CD4-positive, alpha-beta T cell (primary cell): ENCODE data around the gene FAM83E. TPM values are rescaled to one million over a fixed set of nuclear protein-coding genes. Genes with fewer than 3 reads are reported as not detected.
A peak's percentile ranks its signal among the peaks of the same experiment; 100 is the strongest.

Source experiments
- ATAC-seq: fragments of 200-7000 bp; cut with Tn5 transposase; one replicate; pipeline ENCODE4 v1.10.0; 2022; ENCODE audit warnings: mild to moderate bottlenecking; ENCODE audit not compliant: poor library complexity
- CTCF ChIA-PET: fragments of 350-600 bp; sonication (Branson Sonifier 250); formaldehyde crosslinking; loops from one replicate; lab custom pipeline; 2021; ENCODE audit warnings: antibody characterized with exemption, inconsistent platforms; lab: Charles Lee
- POLR2A ChIA-PET: fragments of 350-600 bp; sonication (Branson Sonifier 250); formaldehyde crosslinking; loops from one replicate; lab custom pipeline; 2021; ENCODE audit warnings: antibody characterized with exemption, inconsistent platforms; lab: Charles Lee
- DNase-seq, 14 experiments: peaks; one replicate each; pipeline ENCODE4 v3.0.0-alpha.2; 2013 to 2020; ENCODE audit warnings: mixed read lengths in 2 of 14
- H3K27ac ChIP-seq, 2 donors: one replicate each; pipeline versions ENCODE4 v1.5.1 to v1.7.0; 2013; ENCODE audit warnings: low read length in 2 of 2, low read depth in 1 of 2, mild to moderate bottlenecking in 1 of 2
- H3K27me3 ChIP-seq, 2 experiments: 1 replicate in 1 of 2; 2 replicates in 1 of 2; pipeline versions ENCODE4 v1.6.1 to v1.7.0; 2013; ENCODE audit warnings: low read length in 2 of 2, control low read depth in 1 of 2, mild to moderate bottlenecking in 1 of 2, moderate library complexity in 1 of 2; ENCODE audit not compliant: insufficient read depth in 2 of 2, control insufficient read depth in 1 of 2
- H3K36me3 ChIP-seq: one replicate; pipeline ENCODE4 v1.6.1; 2013; ENCODE audit warnings: low read length, control low read depth; ENCODE audit not compliant: insufficient read depth
- H3K4me1 ChIP-seq: one replicate; pipeline ENCODE4 v1.6.1; 2013; ENCODE audit warnings: low read length, control low read depth; ENCODE audit not compliant: insufficient read depth
- H3K4me3 ChIP-seq: one replicate; pipeline ENCODE4 v1.5.1; 2013; ENCODE audit warnings: mild to moderate bottlenecking, low read length, moderate library complexity
- H3K9me3 ChIP-seq, 2 experiments: 1 replicate in 1 of 2; 2 replicates in 1 of 2; pipeline versions ENCODE4 v1.6.1 to v1.7.0; 2013; ENCODE audit warnings: low read length in 2 of 2, mild to moderate bottlenecking in 2 of 2, control low read depth in 1 of 2, moderate library complexity in 1 of 2; ENCODE audit not compliant: control insufficient read depth in 1 of 2, insufficient read depth in 1 of 2
- H3K27ac Mint-ChIP-seq: one replicate; pipeline ENCODE4 v1.8.0; 2020; ENCODE audit warnings: mixed read lengths
- H3K27me3 Mint-ChIP-seq: one replicate; pipeline ENCODE4 v1.8.0; 2021; ENCODE audit warnings: mixed read lengths
- H3K36me3 Mint-ChIP-seq: one replicate; pipeline ENCODE4 v1.8.0; 2021; ENCODE audit warnings: low read depth, mixed read lengths
- H3K4me1 Mint-ChIP-seq: one replicate; pipeline ENCODE4 v1.8.0; 2021; ENCODE audit warnings: low read depth, mixed read lengths
- H3K4me3 Mint-ChIP-seq: one replicate; pipeline ENCODE4 v1.8.0; 2020; ENCODE audit warnings: mild to moderate bottlenecking, mixed read lengths
- H3K9me3 Mint-ChIP-seq: one replicate; pipeline ENCODE4 v1.8.0; 2020; ENCODE audit warnings: mixed read lengths
- CTCF ChIP-seq: fragments of 200-600 bp; IDR thresholded peaks from one replicate; pipeline ENCODE4 v1.8.0; 2022; ENCODE audit warnings: antibody characterized with exemption, mild to moderate bottlenecking
- intact Hi-C, 2 experiments: fragments of 100-400 bp; cut with DNase I in 1 of 2; cut with micrococcal nuclease in 1 of 2; formaldehyde crosslinking; loops; one replicate each; pipeline versions ENCODE4 v1.15.1 to v1.9.0; 2023 to 2025; cut with DNase I, micrococcal nuclease
- total RNA-seq, 174 experiments: library from RNA in 2 of 174; stranded (reverse) in 2 of 174; gene quantifications; one replicate each; pipeline ENCODE4 v1.2.3 and lab custom pipeline; 2021 to 2026

The FAM83E gene
- total RNA-seq, 2 experiments from 2014 or later: 1.6 to 2.6 TPM

- CTCF ChIA-PET: no interaction called here
- POLR2A ChIA-PET: interaction anchor here (0.9 to 1.2 kb wide), 2 partner anchors 9 to 24 kb away, joined by 3 read pairs; partner anchors contain the start of genes RPL18 and SPHK2
- H3K4me1 ChIP-seq: peaks cover 61% of the 10 kb centered on the region
- H3K4me3 ChIP-seq: no peak overlapping the region
- Mint-ChIP-seq H3K4me3 (peak overlapping the region; percentile 5), H3K27me3 (no peaks in the 10 kb centered on the region), H3K4me1 (peaks cover 53% of the 10 kb centered on the region), H3K27ac (peak overlapping the region; percentile 1), H3K36me3 (no peaks in the 10 kb centered on the region), H3K9me3 (no peaks in the 10 kb centered on the region)
- DNase-seq (no peak), ATAC-seq (no peak)
- intact Hi-C loops: no loop called here
- no peaks in the 10 kb centered on the region for H3K36me3 ChIP-seq
- no peaks in the 10 kb centered on the region for H3K27me3 ChIP-seq
- H3K27ac ChIP-seq: no peak overlapping the region
- H3K9me3 ChIP-seq: no peaks in the 10 kb centered on the region
- no peak for TF ChIP-seq CTCF
These were observed 28.0 kb upstream of the FAM83E start for GRCh38 chr19:48642862-48643261.

- CTCF ChIA-PET: interaction anchor here (0.9 kb wide), 1 partner anchor 154 kb away, joined by 4 read pairs; no protein-coding TSS in a partner anchor
- no peaks in the 10 kb centered on the region for H3K36me3 Mint-ChIP-seq
- H3K27me3 ChIP-seq: no peaks in the 10 kb centered on the region
- H3K27ac ChIP-seq: no peak overlapping the region
- H3K36me3 ChIP-seq: no peaks in the 10 kb centered on the region
- H3K27me3 Mint-ChIP-seq: no peaks in the 10 kb centered on the region
- peaks cover 48% of the 10 kb centered on the region for H3K4me1 Mint-ChIP-seq
- H3K4me3 ChIP-seq: no peak overlapping the region
- H3K4me3 Mint-ChIP-seq: no peak overlapping the region
- no peaks in the 10 kb centered on the region for H3K9me3 Mint-ChIP-seq
- POLR2A ChIA-PET: interaction anchor here (0.6 kb wide), 1 partner anchor 24 kb away, joined by 4 read pairs; no protein-coding TSS in a partner anchor
- no peaks in the 10 kb centered on the region for H3K9me3 ChIP-seq
- no peak overlapping the region for H3K27ac Mint-ChIP-seq
- TF ChIP-seq CTCF: no peak
- intact Hi-C loops: no loop called here
- H3K4me1 ChIP-seq: peaks cover 54% of the 10 kb centered on the region
- DNase-seq (no peak), ATAC-seq (no peak)
These were observed 27.0 kb upstream of the FAM83E start for GRCh38 chr19:48641850-48642249.

GRCh38 chr19:48639483-48640375, 24.9 kb upstream of the FAM83E start:
- Mint-ChIP-seq H3K36me3 (peaks cover 13% of the 10 kb centered on the region), H3K27ac (peak overlapping the region; percentile 97), H3K9me3 (no peaks in the 10 kb centered on the region), H3K4me3 (peak overlapping the region; percentile 26), H3K27me3 (no peaks in the 10 kb centered on the region), H3K4me1 (peaks cover 40% of the 10 kb centered on the region)
- peaks cover 43% of the 10 kb centered on the region for H3K4me1 ChIP-seq
- ATAC-seq (no peak), DNase-seq (peak in 4 of 14 experiments; percentile 36 to 62 (median 41))
- no peaks in the 10 kb centered on the region for H3K9me3 ChIP-seq
- no peak overlapping the region for H3K27ac ChIP-seq
- H3K27me3 ChIP-seq: no peaks in the 10 kb centered on the region
- no peak for TF ChIP-seq CTCF
- intact Hi-C loops: loop anchor here (2.0 to 10.0 kb wide), 5 partner anchors 38 to 1235 kb away; partner anchors contain the start of genes AKT1S1 (in 1 of the 2), C19orf73 (in 1 of the 2), PPFIA3 (in 1 of the 2) and TBC1D17 (in 1 of the 2)
- CTCF ChIA-PET: no interaction called here
- POLR2A ChIA-PET: interaction anchor here (3.6 kb wide), 1 partner anchor 16 kb away, joined by 38 read pairs; no protein-coding TSS in a partner anchor
- no peak overlapping the region for H3K4me3 ChIP-seq
- no peaks in the 10 kb centered on the region for H3K36me3 ChIP-seq
